Activated CD8-positive, alpha-beta memory T cell treated with anti-CD3 and anti-CD28 coated beads for 4 hours (primary cell): ENCODE measurements around the gene ZNF732.
"Not testable (repeated sequence)": the region's sequence is repeated elsewhere in the genome, so short reads cannot be mapped to it uniquely, and the experiment has no call there.

ENCODE experiments used
- DNase-seq, 2 donors: peaks; one replicate each; pipeline ENCODE4 v3.0.0-alpha.2; 2020; ENCODE audit warnings: low read depth in 2 of 2

Gene ZNF732

DNA sequence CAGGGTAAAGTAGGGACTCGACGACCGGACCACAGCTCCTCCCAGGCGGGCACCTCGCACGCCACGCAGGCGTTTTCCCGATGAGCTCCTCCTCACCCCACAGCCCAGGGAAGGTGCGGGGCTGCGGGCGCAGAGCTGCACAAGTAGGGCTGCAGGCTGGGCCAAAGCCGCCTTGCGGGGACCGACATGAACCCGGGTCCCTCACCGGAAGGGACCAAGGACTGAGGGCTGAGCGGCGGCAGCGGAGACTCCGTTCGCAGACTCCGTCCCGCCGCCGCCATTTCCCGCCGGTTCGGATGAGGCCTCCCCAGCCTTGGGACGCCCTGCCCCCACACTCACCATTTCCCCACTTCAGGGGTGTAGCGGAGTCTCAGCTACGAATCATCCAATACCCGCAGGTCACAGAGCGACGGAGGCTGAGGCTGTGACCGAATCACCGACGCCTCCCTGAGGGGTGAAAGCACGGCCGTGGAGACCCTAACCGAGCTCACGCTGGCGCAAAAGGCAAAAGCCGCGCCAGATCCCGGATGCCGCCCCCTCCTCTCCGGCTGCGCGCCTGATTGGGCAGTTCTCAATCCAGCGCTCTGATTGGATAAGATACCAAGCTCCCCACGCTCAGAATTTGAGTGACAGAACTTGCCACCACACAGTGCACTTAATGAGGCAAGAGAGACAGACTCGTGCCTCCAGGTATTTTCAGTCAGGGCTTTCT is at the start of gene ZNF732:
ZNF732 (minus strand) TSS at position 506 of the 712 bp plus-strand sequence; CDS start at position 342, 164 bp downstream.
- no peak for DNase-seq

DNA sequence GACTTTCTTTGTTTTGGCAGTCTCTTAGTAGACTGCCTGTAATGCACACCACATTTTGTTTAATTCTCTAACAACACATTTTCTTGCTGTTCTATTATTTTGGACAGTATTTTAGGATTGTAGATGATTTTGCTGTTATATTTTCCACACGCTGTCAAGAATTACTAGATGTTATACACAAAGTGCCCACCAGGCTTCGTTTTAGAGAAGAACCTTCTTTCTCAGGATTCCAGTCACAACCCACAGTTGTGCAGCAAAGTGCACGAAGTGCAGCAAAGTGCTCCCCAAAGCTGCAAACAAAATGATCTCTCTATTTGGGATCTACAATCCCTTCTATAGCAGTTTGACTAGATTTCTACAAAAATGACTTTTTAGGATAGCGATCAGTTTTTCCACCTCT is 34.7 kb upstream of the ZNF732 start:
- no peak for DNase-seq

DNA sequence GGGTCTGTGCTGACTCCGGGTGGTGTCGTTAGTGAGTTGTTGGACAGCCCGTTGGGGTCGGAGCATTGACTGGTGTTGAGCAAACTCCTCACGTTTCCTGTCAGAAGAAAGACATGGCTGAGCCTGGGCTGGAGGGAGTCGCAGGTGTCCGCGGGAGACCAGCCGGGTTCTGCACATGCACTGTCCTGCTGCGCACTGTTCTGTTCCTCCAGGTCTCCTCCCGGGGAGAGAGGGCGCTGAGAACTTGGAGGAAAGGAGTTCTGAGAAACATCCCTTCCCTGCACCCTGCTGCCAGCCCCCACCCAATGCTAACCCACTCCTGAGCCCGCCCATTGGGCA is 33.5 kb upstream of the ZNF732 start:
- no peak for DNase-seq

DNA sequence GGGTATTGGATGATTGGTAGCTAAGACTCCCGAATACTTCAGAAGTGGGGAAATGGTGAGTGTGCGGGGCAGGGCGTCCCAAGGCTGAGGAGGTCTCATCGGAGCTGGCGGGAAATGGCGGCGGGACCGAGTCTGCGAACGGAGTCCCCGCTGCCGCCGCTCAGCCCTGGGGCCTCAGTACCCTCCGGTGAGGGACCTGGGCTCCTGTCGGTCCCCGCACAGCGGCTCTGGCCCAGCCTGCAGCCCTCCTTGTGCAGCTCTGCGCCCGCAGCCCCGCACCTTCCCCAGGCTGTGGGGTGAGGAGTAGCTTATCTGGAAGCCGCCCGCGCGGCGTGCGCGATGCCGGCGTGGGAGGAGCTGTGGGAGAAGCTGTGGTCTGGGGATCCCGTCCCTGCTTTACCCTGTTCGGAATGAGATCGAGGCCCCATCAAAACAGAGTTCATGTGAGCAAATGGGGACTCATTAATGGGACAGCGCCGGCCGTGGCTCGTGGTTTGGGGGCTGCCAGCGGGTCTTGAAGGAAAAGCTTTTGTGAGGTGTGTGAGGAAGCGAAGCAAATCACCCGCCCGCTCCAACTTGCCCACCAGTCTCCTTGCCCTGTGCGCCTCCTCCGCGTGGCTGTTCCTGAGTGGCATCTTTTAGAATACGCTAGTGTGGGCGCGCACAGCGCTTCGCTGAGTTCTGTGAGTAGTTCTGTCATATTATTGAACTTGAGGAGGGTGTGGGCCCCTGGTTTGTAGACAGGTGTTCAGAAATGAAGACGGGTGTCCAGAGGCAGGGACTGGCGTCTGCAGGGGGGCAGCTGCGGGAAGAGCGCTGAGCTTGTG is 32.9 kb upstream of the ZNF732 start:
- DNase-seq, result peak; percentile 10 to 25

DNA sequence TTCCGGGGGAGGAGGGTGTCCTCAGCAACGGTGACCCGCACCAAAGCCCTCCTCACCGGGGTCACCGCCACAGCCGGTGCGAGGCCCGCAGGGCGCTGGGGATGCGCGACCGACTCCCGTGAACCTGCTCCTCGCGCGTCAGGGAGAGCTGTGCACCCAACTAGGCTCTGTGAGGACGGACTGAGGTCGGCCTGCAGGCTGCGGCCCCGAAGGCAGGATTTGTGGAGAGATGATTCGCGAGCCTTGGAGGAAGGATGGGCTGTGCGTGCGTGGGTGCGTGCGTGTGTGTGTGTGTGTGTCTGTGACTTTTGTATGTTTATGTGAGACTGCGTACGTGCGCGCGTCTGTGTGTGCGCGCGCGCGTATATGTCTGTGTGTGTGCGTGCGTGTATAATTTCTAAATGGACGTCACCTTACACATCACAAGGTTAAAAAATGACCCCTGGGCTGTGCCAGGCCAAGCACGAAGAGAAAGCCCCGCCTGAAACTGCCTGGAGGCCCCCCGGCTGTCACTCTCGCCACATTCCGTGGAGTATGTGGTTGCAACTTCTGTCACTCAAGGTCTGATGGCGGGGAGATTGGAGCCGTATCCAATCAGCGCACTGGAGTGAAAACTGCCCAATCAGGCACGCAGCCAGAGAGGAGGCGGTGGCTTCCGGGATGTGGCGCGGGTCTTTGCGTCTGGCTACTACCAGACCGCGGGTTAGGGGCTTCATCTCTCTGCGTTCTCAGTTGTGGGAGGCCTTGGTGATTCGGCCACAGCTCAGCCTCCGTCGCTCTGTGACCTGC is 32.1 kb upstream of the ZNF732 start, which contains the start of gene ZNF141:
ZNF141 (plus strand) TSS at position 672 of the 789 bp plus-strand sequence. CDS start 170 bp downstream, outside the sequence.
- peak; percentile 80 to 87 for DNase-seq

DNA sequence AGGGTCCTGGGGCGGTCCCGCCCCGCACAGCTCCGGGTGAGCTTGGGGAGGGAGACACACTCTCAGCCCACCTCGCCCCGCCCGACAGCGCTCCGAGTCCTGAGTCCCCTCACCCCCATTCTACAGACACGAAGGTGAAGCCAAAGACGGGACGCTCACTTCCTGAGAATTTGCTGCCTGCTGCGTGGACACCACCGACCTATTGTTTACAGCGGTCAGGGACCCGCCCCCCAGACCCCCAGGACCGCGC is 31.5 kb upstream of the ZNF732 start:
- DNase-seq, result peak in 1 of 2 donors; percentile 10

DNA sequence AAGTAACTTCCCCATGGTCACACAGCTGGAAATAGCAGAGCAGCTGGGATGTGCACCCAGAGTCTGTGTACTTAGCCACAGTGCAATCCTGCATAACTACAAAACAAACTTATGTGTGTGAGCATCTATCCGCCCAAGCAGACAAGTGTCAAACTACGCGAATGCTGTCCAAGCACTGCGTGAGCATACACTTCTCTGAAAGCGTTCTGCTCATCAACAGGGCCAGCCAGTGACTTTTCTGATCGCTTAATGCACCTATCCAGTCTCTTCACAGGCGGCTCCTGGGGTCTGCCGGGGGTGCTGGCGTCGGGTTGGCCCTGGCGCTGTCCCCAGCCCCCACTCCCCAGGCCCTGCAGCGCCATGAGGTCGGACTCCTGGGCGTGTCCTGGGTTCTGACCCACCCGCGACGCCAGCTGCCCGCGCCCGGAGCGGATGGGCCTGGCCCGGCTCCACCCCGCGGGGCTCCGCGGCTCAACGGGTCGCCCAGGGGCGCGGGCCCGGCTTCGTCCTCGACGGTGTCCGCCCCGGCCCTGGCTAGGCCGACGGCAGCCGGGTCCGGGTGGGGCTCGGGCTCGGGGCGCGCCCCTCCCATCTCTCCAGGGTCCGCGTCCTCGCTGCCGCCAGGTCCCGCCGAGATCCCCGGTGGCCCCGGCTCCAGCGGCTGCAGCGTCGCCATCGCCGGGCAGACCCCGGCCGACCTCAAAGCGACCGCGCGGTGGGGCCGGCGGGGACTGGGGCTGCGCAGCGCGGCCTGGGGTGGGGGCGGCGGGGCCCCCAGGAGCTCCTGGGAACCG is 31.0 kb upstream of the ZNF732 start:
- no peak for DNase-seq

DNA sequence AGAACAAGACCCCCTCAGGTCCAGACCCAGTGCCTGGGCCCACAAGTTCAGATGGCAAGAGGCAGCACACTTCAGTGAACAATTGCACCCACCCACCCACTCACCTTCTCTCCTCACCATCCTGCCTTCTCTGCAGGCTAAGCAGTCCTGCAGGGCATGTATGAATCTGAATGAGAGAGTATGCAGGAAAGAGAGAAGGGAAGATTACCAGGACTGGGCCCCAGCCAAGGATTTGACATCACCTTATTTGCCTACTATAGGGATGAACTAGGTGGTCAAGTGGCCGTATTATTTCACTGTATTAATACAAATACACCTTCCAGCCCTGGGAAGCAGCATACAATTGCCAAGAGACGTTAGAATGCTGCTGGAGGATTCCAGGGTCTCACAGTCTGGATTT is 30.2 kb upstream of the ZNF732 start:
- DNase-seq, result no peak

DNA sequence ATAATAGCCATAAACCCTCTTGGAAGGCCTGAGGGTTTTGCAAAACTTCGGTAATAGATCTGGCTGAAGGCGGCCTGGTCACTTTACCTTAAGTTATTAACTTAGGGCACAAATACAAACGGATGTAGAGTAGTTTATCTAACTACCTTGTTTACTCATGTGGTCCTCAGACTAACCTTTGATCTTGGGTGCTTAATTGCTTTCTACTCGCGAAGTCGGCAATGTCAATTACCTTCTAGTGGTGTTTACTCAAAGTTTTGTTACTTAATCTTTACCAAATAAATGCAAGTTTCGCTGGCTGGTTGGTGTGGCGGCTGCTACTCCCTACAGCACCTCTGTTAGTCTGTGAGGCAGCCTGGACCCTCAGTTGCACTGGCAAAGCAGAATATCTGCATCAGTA is 23.5 kb upstream of the ZNF732 start:
- DNase-seq, result no peak

DNA sequence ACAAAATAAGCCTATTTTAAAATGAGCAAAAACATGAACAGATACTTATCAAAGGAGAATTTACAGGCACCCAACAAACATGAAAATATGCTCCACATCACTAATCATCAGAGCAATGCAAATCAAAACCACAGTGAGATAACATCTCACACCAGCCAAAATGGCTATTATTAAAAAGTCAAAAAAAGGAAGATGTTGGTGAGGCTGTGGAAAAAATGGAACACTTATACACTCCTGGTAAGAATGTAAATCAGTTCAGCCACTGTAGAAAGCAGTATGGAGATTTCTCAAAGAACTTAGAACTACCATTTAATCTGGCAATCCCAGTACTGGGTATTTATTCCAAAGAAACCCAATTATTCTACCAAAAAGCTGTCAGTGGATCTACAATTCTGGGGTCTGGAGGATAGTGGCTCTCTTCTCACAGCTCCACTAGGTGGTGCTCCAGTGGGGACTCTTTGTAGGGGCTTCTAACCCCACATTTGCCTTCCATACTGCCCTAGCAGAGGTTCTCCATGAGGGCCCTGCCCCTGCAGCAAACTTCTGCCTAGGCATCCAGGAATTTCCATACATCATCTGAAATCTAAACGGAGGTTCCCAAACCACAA is 9.1 kb upstream of the ZNF732 start:
- DNase-seq, result no peak

DNA sequence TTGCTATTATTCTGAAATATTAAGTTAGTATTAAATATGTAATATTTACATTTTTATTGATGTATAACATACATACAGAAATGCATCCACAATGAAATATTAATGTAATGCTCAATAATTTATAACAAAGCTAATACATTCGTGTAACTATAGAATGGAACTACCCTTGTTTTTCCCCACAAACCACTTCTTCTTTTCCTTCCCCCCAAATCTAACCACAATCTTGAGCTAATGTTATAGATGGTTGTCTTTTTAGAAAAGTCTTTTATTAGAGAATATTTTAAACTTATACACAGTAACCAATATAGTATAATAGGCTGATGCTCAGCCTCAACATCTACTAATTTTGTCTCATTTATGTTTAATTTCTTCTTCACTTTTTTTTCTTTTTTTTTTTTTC is 4.5 kb upstream of the ZNF732 start:
- no peak for DNase-seq

DNA sequence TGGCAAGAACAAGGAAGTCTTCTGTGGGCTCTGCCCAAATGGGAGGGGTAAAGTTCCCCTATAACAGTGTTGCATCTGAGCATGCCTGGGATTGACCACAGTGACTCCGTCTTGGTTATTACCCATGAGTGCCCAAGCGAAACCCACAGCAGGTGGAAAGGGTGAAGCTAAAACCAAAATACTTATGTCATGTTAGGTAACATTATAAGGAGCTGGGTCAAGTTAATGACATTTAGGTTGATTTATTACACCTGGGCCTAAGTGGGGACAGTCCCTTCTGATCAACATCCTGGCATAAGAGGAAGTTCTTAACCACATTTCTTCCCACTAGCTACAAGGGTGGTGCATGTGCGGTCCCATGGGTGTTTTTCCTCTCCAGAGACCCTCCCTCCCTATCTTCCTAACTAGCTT is 1.3 kb upstream of the ZNF732 start:
- DNase-seq, result no peak

DNA sequence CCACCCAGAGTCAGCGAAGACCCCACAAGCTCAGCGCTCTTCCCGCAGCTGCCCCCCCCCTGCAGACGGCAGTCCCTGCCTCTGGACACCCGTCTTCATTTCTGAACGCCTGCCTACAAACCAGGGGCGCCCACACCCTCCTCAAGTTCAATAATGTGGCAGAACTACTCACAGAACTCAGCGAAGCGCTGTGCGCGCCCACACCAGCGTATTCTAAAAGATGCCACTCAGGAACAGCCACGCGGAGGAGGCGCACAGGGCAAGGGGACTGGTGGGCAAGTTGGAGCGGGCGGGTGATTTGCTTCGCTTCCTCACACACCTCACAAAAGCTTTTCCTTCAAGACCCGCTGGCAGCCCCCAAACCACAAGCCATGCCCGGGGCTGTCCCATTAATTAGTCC is 758 bp downstream of the ZNF732 start:
- not testable (repeated sequence) for DNase-seq

DNA sequence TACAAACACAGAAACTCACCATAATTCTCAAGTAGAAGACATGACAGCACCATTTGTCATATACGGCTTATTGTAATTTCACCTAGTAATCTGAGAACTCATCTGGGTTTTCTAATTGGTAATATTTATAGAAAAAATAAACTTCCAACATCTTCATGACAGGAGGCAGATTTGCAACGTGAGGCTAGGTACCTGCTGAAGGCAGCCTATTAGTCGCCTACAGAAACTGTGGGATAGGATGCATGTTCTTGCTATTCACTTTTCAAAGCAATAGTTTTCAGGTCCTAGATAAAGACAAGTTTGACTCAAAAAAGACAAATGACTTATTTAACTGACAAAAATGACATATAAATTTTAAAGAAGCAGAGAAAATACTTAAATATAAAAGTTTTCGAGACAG is 2.9 kb downstream of the ZNF732 start:
- DNase-seq, result no peak

DNA sequence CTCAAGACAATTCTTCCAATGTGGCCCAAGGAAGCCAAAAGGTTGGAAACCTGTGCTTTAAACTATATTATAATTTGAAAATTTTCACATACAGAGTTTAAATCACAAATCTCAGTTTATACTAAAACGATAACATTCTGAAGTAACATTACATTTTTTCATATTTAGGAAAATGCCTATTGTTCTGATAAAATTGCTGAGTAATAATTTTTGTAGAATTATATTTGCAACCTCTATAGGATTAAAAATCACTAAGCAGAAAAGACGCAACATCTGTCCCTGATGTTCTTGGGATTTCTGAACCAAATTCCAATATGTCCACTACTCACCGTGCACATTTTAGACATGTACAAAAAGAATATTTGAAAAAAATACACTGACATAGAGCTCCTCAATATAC is 10.5 kb downstream of the ZNF732 start:
- DNase-seq, result no peak

DNA sequence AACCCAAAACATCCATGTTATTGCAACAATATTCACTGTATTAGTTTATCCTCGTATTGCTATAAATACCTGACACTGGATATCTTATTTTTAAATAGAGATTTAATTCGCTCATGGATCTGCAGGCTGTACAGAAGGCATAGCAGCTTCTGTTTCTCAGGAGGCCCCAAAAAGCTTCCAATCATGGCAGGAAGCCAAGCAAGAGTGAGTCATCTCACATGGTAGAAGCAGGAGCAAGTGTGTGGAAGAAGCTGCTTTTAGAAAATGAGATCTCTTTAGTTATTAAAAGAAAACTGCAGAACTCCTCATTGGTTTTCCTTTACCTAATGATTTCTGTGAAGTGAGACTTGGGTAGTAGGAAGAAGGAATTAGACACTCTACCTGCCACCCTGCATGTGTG is 16.4 kb downstream of the ZNF732 start:
- DNase-seq, result no peak

DNA sequence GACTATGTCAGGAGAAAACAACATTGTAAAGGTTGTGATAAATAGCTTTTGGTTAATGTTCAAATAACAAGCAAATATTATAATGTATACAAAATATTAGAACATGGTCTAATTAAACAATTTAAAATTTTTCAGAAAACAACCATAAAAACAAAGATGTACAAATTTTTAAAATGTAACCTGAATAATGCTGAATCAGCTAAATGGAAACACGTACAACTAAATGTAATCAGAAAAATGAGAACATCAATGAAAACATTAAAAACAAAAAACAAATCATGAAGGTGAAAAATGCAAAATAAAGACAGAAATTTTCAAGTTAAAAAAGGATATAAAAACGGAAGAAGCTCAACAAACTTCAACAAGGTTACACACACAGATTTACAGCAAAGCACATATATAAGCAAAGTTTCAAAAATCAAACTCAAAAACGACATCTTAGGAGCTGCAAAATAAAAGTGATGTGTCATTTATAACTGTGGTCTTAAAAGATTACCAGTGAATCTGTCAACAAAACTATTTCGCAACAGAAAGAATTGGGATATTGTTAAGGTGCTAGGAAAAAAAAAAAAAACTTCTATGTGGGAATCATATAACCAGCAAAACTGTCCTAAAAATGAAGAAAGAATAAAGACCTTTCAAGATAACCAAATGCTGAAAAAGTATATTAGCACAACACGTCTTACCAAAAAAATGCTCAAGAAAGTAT is 31.8 kb downstream of the ZNF732 start:
- no peak for DNase-seq

DNA sequence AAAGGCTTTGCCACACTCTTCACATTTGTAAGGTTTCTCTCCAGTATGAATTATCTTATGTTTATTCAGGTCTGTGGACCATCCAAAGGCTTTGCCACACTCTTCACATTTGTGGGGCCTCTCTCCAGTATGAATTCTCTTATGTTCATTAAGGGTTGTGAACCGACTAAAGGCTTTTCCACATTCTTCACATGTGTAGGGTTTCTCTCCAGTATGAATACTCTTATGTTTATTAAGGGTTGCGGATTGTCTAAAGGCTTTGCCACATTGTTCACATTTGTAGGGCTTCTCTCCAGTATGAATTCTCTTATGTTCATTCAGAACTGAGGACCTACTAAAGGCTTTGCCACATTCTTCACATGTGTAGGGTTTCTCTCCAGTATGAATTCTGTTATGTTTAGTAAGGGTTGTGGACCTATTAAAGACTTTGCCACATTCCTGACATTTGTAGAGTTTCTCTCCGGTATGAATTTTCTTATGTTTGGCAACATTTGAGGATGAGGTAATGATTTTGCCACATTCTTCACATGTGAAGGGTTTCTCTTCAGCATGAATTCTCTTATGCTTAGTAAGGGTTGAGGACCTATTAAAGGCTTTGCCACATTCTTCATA is 33.7 kb downstream of the ZNF732 start:
- DNase-seq, result no peak

DNA sequence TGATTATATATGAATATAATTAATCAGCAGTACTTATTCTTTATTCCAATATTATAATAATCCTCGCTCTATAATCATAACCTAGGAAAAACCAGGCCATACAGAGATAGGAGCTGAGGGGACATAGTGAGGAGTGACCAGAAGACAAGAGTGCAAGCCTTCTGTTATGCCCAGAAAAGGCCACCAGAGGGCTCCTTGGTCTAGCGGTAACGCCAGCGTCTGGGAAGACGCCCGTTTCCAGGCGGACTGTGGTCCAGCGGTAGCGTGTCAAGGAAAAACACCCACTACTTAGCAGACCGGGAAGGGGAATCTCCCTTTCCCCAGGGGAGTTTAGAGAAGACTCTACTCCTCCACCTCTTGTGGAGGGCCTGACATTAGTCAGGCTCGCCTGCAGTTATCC is 46.0 kb downstream of the ZNF732 start:
- not testable (repeated sequence) for DNase-seq

DNA sequence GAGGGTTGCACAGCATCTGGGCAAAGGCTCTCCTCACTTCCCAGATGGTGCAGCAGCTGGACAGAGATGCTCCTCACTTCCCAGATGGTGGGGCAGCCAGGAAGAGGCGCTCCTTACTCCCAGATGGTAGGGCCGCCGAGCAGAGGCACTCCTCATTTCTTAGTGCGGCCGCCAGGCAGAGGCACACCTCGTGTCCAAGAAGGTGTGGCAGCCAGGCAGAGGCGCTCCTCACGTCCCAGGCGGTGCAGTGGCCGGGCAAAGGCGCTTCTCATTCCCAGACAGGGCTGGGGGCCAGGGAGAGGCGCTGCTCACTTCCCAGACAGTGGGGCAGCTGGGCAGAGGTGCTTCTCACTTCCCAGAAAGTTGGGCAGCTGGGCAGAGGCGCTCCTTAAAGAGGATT is 48.8 kb downstream of the ZNF732 start:
- DNase-seq, result no peak
